Measurements from ENCODE around the gene CACNA1B.

The CACNA1B gene

GRCh38 chr9:138044485-138045383 is 167.2 kb downstream of the CACNA1B start:
- DNase-seq = no peak

- DNase-seq = no peak
Observed at GRCh38 chr9:138045541-138046490, 168.2 kb downstream of the CACNA1B start.

- DNase-seq = no peak
Observed at GRCh38 chr9:138046641-138047301, 169.2 kb downstream of the CACNA1B start.

- no peak for DNase-seq
Observed at GRCh38 chr9:138047469-138048040, 170.0 kb downstream of the CACNA1B start.

- DNase-seq = no peak
Observed at GRCh38 chr9:138048184-138048583, 170.6 kb downstream of the CACNA1B start.

- DNase-seq = no peak
Observed at GRCh38 chr9:138049085-138049778, 171.7 kb downstream of the CACNA1B start.

GRCh38 chr9:138049779-138050471 is 172.3 kb downstream of the CACNA1B start:
- no peak for DNase-seq

GRCh38 chr9:138050472-138051330 is 173.1 kb downstream of the CACNA1B start:
- no peak for DNase-seq

GRCh38 chr9:138051586-138052321 is 174.2 kb downstream of the CACNA1B start:
- no peak for DNase-seq

- no peak for DNase-seq
Observed at GRCh38 chr9:138052322-138052615, 174.7 kb downstream of the CACNA1B start.

GRCh38 chr9:138052635-138053320 is 175.2 kb downstream of the CACNA1B start:
- DNase-seq = no peak

- DNase-seq = no peak
Observed at GRCh38 chr9:138053321-138053868, 175.8 kb downstream of the CACNA1B start.

- DNase-seq = no peak
Observed at GRCh38 chr9:138053996-138054752, 176.6 kb downstream of the CACNA1B start.

GRCh38 chr9:138057726-138058125 is 180.1 kb downstream of the CACNA1B start:
- no peak for DNase-seq

GRCh38 chr9:138058181-138058580 is 180.6 kb downstream of the CACNA1B start:
- no peak for DNase-seq

- no peak for DNase-seq
Observed at GRCh38 chr9:138059196-138059595, 181.6 kb downstream of the CACNA1B start.

- no peak for DNase-seq
Observed at GRCh38 chr9:138060365-138060764, 182.8 kb downstream of the CACNA1B start.

- no peak for DNase-seq
Observed at GRCh38 chr9:138060881-138061280, 183.3 kb downstream of the CACNA1B start.

Data from NCI-H1436 treated with DMSO at 0.1 percent for 48 hours (cell line).